ENCODE data around the gene PSMB1. TPM values are rescaled to one million over a fixed set of nuclear protein-coding genes. Genes with fewer than 3 reads are reported as not detected.

PSMB1 gene
- total RNA-seq, 1 donor from 2014 or later = 234 TPM

GRCh38 chr6:170523256-170524171 lies 29.6 kb downstream of the PSMB1 start:
- Histone ChIP-seq H3K27me3 (ENCODE audit: control insufficient read depth, insufficient read depth, low read length) (no peaks in the 10 kb centered on the region), H3K4me3 (ENCODE audit: low read depth, low read length) (no peak overlapping the region), H3K36me3 (ENCODE audit: control insufficient read depth, insufficient read depth, low read length) (no peaks in the 10 kb centered on the region)
- FAIRE-seq (no peak), DNase-seq (ENCODE audit: low read depth) (no peak)
- TF ChIP-seq CTCF (IDR thresholded peaks at IDR 0.05; ENCODE audit: insufficient read depth, low read length, severe bottlenecking) = no peak

GRCh38 chr6:170522565-170523183 lies 30.4 kb downstream of the PSMB1 start:
- H3K27me3 ChIP-seq (ENCODE audit: control insufficient read depth, insufficient read depth, low read length) = no peaks in the 10 kb centered on the region
- H3K36me3 ChIP-seq (ENCODE audit: control insufficient read depth, insufficient read depth, low read length) = no peaks in the 10 kb centered on the region
- peak; percentile 50 for TF ChIP-seq CTCF (IDR thresholded peaks at IDR 0.05; ENCODE audit: insufficient read depth, low read length, severe bottlenecking)
- H3K4me3 ChIP-seq (ENCODE audit: low read depth, low read length) = no peak overlapping the region
- DNase-seq (ENCODE audit: low read depth) (peak; percentile 10), FAIRE-seq (no peak)

GRCh38 chr6:170516783-170517616 lies 36.1 kb downstream of the PSMB1 start:
- H3K4me3 ChIP-seq (ENCODE audit: low read depth, low read length) = no peak overlapping the region
- DNase-seq (ENCODE audit: low read depth) = peak; percentile 68
- no peaks in the 10 kb centered on the region for H3K27me3 ChIP-seq (ENCODE audit: control insufficient read depth, insufficient read depth, low read length)
- no peaks in the 10 kb centered on the region for H3K36me3 ChIP-seq (ENCODE audit: control insufficient read depth, insufficient read depth, low read length)
- TF ChIP-seq CTCF (IDR thresholded peaks at IDR 0.05; ENCODE audit: insufficient read depth, low read length, severe bottlenecking) = peak; percentile 82
- FAIRE-seq = no peak

- Histone ChIP-seq H3K4me3 (ENCODE audit: low read depth, low read length) (no peak overlapping the region), H3K27me3 (ENCODE audit: control insufficient read depth, insufficient read depth, low read length) (no peaks in the 10 kb centered on the region), H3K36me3 (ENCODE audit: control insufficient read depth, insufficient read depth, low read length) (no peaks in the 10 kb centered on the region)
- FAIRE-seq (no peak), DNase-seq (ENCODE audit: low read depth) (no peak)
- no peak for TF ChIP-seq CTCF (IDR thresholded peaks at IDR 0.05; ENCODE audit: insufficient read depth, low read length, severe bottlenecking)
These were observed 38.2 kb downstream of the PSMB1 start for GRCh38 chr6:170514908-170515307.

GRCh38 chr6:170512249-170512648 lies 40.9 kb downstream of the PSMB1 start:
- Histone ChIP-seq H3K27me3 (ENCODE audit: control insufficient read depth, insufficient read depth, low read length) (no peaks in the 10 kb centered on the region), H3K4me3 (ENCODE audit: low read depth, low read length) (no peak overlapping the region), H3K36me3 (ENCODE audit: control insufficient read depth, insufficient read depth, low read length) (no peaks in the 10 kb centered on the region)
- peak; percentile 79 for DNase-seq (ENCODE audit: low read depth)
- no peak for FAIRE-seq
- TF ChIP-seq CTCF (IDR thresholded peaks at IDR 0.05; ENCODE audit: insufficient read depth, low read length, severe bottlenecking) = no peak

Data from bronchial epithelial cell (primary cell).